ENCODE measurements around the gene NRDE2.
"Not testable (repeated sequence)": the region's sequence is repeated elsewhere in the genome, so short reads cannot be mapped to it uniquely, and the experiment has no call there.

The NRDE2 gene

DNA sequence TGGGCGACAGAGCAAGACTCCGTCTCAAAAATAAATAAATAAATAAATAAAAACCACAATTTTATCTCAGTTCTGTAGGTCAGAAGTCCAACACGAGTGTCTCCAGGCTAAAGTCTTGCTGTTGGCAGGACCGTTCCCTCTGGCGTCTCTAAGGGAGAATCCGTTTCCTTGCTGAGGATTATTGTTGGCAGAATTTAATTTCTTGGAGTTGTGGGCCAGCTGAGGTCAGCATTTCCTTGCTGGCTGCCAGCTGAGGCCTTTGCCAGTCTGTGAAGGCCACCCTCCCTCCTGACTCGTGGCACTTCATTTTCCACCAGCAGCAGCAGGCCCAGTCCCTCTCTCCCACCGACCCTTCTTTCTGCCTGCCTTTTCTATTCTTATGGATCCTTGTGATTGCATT, 58.2 kb downstream of the NRDE2 start:
- no peak for DNase-seq

DNA sequence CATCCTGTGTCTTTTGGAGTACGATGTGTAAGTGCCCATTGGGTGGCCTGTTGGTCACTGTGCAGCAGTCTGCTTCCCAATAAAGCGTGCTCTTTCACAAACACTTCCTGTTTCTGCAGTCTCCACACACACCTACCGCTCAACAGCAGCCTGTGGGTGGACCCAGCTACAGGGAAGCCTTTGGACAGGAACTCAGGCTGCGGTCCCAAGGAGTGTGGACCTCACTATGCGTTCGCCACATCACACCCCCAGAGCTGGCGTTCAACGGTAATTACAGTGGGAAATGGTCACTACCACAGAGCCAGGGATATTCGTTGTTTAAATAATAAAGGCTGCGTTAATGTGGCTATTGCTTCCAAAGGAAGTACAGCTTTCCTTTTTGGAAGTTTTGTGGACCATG, 59.2 kb downstream of the NRDE2 start:
- DNase-seq = no peak

DNA sequence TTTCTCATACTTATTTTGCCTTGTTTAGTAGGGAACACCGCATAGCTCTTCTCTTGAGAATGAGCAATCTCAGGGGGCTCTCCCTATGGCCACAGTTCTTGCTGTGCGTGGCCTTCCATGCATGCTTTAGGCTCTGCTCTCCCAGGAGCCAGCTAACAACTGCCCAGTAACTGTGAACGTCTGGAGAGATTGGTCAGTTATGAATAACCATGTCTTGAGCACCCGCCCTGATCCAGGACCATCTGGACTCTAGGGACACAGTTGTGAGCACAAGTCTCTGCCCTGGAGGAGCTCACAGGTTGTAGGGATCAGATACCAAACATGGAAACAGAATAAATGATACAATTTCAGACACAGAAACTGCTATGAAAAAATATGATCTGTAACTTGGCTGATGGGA, 63.3 kb downstream of the NRDE2 start:
- DNase-seq = no peak

DNA sequence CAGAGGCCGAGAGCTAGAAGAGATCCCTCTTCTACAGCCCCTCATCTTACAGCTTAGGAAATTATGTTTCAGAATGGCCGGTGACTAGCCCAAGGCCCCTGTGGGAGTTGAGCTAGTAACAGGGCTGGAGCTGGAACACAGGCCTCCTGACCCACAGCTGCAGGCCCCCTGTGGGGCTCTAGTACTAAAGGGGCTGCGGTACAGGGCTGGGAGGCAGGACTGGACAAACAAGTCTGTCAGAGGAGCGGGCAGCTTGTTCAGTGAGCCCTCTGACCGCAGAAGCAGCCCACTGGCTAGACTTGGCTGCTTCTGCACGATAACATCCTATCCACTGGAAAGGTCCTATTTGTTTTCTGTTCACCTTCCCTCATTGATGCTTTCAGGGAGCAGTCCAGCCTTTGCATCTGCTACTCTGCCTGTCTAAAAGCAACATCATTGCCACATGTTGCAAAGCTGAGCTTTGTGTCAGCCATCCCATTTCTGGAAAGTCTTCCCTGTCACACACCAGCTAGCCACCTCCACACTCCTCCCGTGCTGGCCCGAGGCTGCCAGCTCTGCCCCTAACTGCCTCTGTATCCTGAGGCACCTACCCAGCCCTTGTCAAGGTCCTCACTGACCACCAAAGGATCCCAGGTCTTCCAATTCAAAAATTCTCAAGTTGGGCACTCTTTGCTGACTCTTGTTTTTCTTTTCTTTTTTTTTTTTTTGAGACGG, 65.1 kb downstream of the NRDE2 start:
- DNase-seq = no peak

DNA sequence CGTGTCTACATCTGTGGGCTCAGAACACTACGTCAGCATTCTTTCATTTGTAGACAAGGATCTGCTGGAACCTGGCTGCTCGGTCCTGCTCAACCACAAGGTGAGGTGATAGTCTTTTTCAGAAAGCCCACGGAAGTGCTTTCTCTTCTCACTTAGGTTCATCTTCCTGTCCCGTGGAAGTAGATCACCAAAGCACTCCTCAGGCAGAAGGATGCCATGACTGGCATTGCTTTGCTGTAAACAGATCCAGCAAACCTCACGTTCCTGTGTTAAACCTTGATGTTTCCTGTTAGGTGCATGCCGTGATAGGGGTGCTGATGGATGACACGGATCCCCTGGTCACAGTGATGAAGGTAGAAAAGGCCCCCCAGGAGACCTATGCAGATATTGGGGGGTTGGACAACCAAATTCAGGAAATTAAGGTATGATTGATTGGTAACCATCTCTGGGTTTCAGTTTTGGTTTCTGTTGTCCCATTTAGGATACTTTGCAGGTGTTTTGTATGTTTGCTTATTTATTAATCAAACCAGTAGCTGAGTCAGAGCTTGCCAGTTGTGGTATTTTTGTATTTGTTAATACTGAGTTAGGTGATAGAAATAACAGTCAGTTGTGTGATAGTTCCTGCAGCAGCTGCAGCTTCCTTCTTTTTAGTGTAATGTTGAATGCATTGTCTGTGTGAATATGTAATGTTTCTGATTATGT, 67.8 kb downstream of the NRDE2 start:
- DNase-seq = no peak

DNA sequence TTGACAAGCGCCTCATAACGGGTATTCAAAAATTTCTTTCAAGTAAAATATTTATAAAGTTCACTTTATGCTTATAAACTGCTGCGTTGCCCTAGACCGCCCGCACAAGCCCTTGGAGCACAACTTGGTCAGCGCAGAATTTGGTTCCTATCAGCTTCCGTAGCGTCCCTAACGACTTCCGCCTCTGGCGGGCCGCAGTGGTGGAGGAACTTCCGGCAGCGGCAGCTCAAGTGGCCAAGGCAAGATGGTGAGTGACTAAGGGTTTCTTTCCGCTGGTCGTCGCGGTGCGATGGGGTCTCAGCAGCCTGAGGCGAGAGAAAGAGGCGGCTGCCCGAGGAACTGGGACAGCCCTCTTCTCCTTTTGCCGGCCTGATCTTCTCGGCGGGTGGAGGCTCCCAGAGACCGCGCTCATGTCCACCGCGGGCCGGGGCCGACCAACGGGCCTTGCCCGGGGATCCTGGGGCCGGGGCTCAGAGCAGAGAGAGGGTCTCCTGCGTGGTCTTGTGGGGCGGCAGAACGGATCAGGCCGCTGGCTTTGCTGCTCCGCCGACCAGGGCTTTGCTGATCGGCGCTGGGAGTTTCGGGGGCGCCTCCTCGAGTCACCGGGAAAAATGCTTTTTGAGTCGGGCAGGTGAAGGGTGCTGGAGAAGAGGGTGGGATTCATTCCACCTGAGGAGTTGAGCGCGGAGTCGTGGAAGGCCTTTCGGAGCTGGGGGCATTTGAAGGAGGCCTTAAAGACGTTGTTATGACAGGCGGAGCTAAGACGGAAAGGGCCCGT, 75.2 kb downstream of the NRDE2 start, which contains the start of gene PSMC1:
Gene PSMC1, plus strand, starts transcription at position 200 of the 778 bp plus-strand sequence. Its CDS starts 45 bp downstream, at position 245.
- peak; percentile 92 for DNase-seq

DNA sequence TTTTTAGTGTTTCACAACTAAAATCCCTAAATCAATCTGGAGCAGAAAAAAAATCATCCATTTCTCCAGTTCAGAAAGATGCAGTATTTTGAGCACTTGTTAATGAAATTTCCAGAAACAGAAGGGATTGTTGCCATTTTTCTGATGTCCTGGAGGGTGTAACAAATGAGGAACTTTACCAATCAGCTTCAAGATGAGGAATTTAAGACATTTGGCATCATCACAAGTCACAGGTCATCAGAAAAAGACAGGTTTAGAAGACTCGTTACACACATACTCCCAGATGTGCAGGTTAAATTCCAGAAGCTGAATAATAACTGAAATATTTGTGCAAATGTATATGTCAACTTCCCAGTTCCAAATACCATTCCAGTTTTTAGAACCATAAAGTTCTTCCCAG, 75.9 kb downstream of the NRDE2 start:
- DNase-seq = no peak

DNA sequence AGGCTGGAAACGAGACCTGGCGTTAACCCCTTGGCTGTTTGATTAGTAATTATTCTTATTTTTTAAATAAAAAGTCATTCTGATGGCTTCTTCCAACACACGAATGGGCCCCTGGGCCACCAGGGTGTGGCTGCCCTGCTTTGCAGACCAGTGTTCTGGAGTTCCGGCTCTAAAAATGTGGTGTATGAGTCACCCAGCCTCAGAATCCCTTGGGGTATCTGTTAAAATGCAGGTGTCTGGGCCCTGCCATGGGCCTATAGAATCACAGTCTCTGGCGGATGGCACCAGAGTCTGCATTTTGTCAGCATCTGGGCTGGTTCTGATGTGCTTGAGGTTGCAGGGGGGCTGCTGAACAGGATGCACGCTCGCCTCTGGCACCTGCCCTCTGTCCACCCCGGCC, 77.9 kb downstream of the NRDE2 start:
- no peak for DNase-seq

DNA sequence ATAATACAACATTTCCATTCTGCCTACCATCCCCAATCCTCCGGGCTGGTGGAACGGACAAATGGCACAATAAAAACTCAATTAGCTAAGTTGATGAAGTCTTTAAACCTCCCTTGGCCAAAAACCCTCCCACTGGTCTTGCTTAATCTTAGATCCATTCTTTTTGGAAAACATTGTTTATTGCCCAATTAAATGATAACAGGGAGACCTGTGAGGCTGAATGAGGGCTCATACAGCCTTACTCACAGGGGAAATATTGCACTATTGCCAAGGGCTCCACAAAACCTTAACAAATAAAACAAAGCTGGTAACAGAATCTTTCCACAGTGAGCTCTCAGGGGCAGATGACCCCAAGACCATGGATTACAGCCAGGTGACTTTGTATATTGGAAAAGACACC, 83.1 kb downstream of the NRDE2 start:
- no peak for DNase-seq

DNA sequence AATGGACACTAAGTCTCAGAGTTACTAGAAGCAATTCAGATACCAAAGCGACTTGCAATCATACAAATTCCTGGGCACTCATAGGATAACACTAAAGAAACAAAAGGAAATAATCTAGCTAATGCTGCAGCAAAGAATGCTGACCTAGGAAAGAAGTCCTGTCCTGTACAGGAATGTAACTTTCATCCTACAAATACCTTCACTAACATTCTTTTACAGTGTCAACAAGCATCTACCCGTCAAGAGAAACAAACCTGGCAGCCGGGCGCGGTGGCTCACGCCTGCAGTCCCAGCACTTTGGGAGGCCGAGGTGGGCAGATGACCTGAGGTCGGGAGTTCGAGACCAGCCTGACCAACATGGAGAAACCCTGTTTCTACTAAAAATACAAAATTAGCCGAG, 84.3 kb downstream of the NRDE2 start:
- DNase-seq = not testable (repeated sequence)

DNA sequence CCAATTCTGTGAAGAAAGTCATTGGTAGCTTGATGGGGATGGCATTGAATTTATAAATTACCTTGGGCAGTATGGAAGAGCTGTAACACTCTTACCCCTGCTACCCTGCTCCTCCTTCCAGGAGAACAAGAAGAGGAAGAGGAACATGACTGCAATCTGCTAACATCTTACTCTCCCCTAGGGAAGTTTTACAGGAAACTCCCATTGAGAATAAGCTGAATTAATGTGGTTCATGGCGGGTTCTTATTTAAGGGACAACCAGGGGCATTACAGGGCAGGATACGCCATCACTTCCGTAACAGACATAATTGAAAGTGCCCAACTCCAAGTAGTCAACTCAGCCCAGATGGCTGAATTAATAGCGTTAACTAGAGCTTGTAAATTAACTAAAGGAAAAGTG, 84.8 kb downstream of the NRDE2 start:
- no peak for DNase-seq

DNA sequence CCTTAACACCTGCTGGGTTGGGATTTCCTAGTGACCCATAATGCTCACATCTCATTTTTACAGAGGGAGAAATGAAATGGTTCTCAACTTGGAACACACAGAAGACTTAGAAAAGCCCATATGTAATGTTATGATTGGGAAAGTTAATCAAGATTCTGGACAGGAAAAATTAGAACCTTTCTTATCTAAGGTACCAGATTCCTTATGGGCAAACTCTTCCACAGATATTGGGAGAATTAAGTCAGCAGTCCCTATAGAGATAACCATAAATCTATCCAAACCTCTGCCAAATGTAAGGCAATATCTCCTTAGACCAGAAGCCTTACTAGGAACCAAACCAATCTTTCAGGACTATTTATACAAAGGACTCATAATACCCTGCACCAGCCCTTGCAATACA, 89.3 kb downstream of the NRDE2 start:
- DNase-seq = no peak

DNA sequence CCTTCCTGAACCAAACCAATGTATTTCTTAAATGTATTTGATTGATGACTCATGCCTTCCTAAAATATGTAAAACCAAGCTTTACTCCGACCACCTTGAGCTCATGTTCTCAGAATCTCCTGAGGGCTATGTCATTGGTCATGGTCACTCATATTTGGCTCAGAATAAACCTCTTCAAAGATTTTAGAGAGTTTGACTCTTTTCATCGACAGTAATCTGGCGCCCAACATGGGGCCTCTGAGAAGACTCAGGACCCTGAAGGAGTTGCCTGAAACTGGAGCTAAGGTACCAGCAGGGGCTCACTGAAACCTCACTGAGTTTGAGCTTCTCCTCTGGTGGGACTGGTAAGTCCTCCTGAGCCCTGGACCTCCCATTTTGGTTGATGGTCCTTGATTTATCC, 92.6 kb downstream of the NRDE2 start:
- DNase-seq = no peak

DNA sequence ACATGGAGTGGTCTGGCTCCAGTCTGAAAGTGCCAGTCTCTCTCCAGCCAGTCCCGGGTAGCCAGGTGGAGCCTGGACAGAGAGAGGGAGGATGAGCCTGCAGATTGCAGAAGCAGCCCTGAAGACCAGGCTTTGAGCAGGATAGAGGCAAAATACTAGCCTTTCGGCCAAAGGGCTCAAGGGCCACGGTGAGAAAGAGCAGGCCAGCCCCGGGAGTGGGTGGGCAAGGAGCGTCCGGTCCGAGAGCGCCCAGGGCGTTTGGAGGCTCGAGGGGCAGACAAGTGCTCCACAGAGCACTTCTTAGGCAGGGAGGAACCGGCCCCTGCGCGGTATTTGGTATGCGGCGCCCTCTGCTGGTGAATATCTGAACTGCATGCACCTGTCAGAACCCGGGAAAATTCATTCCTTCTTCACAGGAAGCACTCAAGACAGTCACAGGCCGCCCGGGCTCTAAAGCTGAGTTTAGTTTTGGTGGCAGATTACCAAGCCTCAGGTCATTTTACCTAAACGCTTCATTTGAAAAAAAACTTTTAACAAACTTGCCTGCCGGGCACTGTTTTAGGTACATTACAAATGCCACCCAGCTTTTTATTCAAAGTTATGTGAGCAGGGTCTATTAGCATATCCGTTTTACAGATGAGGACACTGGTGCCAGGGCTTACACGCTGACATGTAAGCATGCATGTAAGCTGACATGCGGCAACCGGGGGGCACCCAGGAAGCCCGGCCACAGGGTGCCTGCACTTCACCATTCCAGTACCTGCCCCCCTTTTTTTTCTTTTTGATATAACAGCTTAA, 96.4 kb downstream of the NRDE2 start:
- DNase-seq = peak; percentile 57

DNA sequence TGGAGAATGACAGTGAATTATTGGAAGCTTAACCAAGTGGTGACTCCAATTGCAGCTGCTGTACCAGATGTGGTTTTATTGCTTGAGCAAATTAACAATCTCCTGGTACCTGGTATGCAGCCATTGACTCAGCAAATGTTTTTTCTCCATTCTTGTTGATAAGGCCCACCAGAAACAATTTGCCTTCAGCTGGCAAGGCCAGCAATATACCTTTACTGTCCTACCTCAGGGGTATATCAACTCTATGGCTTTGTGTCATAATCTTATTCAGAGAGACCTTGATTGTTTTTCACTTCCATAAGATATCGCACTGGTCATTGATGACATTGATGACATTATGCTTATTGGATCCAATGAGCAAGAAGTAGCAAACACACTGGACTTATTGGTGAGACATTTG, 101.8 kb downstream of the NRDE2 start:
- not testable (repeated sequence) for DNase-seq

DNA sequence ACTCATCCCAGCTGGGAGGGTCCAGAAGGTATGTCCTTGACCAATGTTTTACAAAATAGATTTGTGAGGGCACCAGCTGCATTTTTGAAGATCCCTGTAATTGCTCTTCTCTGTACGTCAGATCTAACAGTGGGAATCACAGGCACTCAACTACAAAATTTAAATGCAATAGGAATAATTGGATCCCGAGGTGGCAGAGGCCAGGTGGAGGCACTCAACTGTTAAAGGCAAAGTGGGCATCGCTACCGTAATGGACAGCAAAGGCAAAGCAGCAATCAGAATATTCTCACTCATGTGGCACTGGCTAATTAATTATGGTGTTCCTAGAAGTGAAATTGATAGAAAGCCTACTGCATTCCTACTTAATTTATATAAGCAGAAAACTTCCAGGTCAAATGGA, 103.3 kb downstream of the NRDE2 start:
- no peak for DNase-seq

Data from CD4-positive, alpha-beta T cell treated with Interleukin-10 for 1 hour (primary cell).